ENCODE results near the gene DQX1. TPM values are rescaled to one million over a fixed set of nuclear protein-coding genes. Genes with fewer than 3 reads are reported as not detected.
"Not testable (repeated sequence)": the region's sequence is repeated elsewhere in the genome, so short reads cannot be mapped to it uniquely, and the experiment has no call there.

Gene DQX1
- total RNA-seq, 1 experiment from 2014 or later, result 1.3 TPM

GRCh38 chr2:74566076-74566753 is 40.2 kb upstream of the DQX1 start:
- Histone ChIP-seq H2AFZ (no peak overlapping the region), H3K27me3 (ENCODE audit: insufficient read depth, low read depth) (no peaks in the 10 kb centered on the region), H3K9me3 (ENCODE audit: insufficient read depth, low read depth) (no peaks in the 10 kb centered on the region), H3K27ac (no peak overlapping the region), H3K79me2 (ENCODE audit: low read depth) (no peaks in the 10 kb centered on the region), H3K4me3 (no peak overlapping the region), H3K4me1 (replicated peaks; ENCODE audit: insufficient read depth) (peaks cover 18% of the 10 kb centered on the region), H4K20me1 (ENCODE audit: insufficient read depth) (no peaks in the 10 kb centered on the region), H3F3A (ENCODE audit: insufficient read depth, low read depth) (peaks cover 5% of the 10 kb centered on the region; the same call in 1 of the 2 replicates), H3K4me2 (no peak overlapping the region), H3K9me2 (ENCODE audit: insufficient read depth) (no peaks in the 10 kb centered on the region), H3K36me3 (ENCODE audit: low read depth) (no peaks in the 10 kb centered on the region)
- ChIA-PET CTCF (no interaction called here), POLR2A (ENCODE audit: unreplicated experiment) (no interaction called here)
- TF ChIP-seq EZH2 (IDR thresholded peaks at IDR 0.05; ENCODE audit: low read depth) (no peak), CTCF (conservative IDR thresholded peaks at IDR 0.05) (no peak)
- BruUV-seq (replicated peaks), result no TSS peak
- DNase-seq, result no peak
- intact Hi-C loops (cut with micrococcal nuclease; ENCODE audit: unreplicated experiment), result no loop called here

GRCh38 chr2:74564222-74564621 is 38.2 kb upstream of the DQX1 start:
- Histone ChIP-seq H2AFZ (no peak overlapping the region), H3K9me3 (ENCODE audit: insufficient read depth, low read depth) (no peaks in the 10 kb centered on the region), H3K4me2 (no peak overlapping the region), H3K4me1 (replicated peaks; ENCODE audit: insufficient read depth) (peaks cover 18% of the 10 kb centered on the region), H3K9me2 (ENCODE audit: insufficient read depth) (no peaks in the 10 kb centered on the region), H4K20me1 (ENCODE audit: insufficient read depth) (no peaks in the 10 kb centered on the region), H3K4me3 (no peak overlapping the region), H3K27ac (no peak overlapping the region), H3K27me3 (ENCODE audit: insufficient read depth, low read depth) (no peaks in the 10 kb centered on the region), H3F3A (ENCODE audit: insufficient read depth, low read depth) (peaks cover 8% of the 10 kb centered on the region; the same call in 1 of the 2 replicates), H3K79me2 (ENCODE audit: low read depth) (no peaks in the 10 kb centered on the region), H3K36me3 (ENCODE audit: low read depth) (no peaks in the 10 kb centered on the region)
- no peak for DNase-seq
- no peak for TF ChIP-seq CTCF (conservative IDR thresholded peaks at IDR 0.05)
- TF ChIP-seq EZH2 (IDR thresholded peaks at IDR 0.05; ENCODE audit: low read depth), result no peak
- intact Hi-C loops (cut with micrococcal nuclease; ENCODE audit: unreplicated experiment), result no loop called here
- no TSS peak for BruUV-seq (replicated peaks)
- POLR2A ChIA-PET (ENCODE audit: unreplicated experiment), result interaction anchor here (0.6 to 0.7 kb wide), 2 partner anchors 21 to 887 kb away, joined by 3 to 8 read pairs; no protein-coding TSS in a partner anchor
- CTCF ChIA-PET, result no interaction called here

DNA sequence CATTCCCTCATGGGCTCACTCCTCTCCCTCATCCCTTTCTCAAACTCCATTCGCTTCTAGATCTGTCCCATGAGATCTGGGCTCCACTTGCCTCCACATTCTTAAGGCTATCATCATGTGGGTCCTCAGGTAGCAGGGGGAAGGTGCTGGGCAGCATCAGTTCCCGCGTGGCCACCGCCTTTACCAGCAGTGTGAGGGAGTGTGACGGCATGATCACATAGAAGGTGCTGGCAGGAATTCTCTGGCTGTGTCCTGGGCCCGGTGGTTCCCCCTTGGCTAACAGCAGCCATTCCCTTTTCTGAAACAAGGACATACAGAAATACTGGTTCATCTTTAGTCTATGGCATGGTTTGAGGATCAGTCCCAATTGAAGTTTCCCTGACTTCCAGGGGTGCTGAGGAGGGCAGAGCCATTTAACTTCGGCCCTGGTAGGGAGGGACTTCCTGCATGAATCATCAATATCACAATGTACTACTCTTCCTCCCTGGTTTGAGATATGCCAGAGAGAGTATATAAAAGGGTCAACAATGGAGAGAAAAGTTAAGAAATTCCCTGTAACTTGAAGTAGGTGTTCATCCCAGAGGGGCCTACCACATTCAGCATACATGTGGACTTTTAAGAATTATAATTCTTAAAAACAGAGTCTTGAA is 36.2 kb upstream of the DQX1 start:
- H3K4me1 ChIP-seq (replicated peaks; ENCODE audit: insufficient read depth), result peaks cover 2% of the 10 kb centered on the region
- intact Hi-C loops (cut with micrococcal nuclease; ENCODE audit: unreplicated experiment), result no loop called here
- ChIA-PET POLR2A (ENCODE audit: unreplicated experiment) (no interaction called here), CTCF (interaction anchor here (0.5 kb wide), 1 partner anchor 45 kb away, joined by 6 read pairs; no protein-coding TSS in a partner anchor)
- no peaks in the 10 kb centered on the region for H3K9me3 ChIP-seq (ENCODE audit: insufficient read depth, low read depth)
- DNase-seq, result no peak
- no peaks in the 10 kb centered on the region for H3K79me2 ChIP-seq (ENCODE audit: low read depth)
- TF ChIP-seq CTCF (conservative IDR thresholded peaks at IDR 0.05), result no peak
- no peak for TF ChIP-seq EZH2 (IDR thresholded peaks at IDR 0.05; ENCODE audit: low read depth)
- H3K4me3 ChIP-seq, result no peak overlapping the region
- no peak overlapping the region for H3K4me2 ChIP-seq
- H2AFZ ChIP-seq, result no peak overlapping the region
- BruUV-seq (replicated peaks), result no TSS peak
- H4K20me1 ChIP-seq (ENCODE audit: insufficient read depth), result no peaks in the 10 kb centered on the region
- no peaks in the 10 kb centered on the region for H3K27me3 ChIP-seq (ENCODE audit: insufficient read depth, low read depth)
- no peak overlapping the region for H3K27ac ChIP-seq
- H3F3A ChIP-seq (ENCODE audit: insufficient read depth, low read depth), result peaks cover 22% of the 10 kb centered on the region; the same call in 1 of the 2 replicates
- no peaks in the 10 kb centered on the region for H3K36me3 ChIP-seq (ENCODE audit: low read depth)
- H3K9me2 ChIP-seq (ENCODE audit: insufficient read depth), result no peaks in the 10 kb centered on the region

DNA sequence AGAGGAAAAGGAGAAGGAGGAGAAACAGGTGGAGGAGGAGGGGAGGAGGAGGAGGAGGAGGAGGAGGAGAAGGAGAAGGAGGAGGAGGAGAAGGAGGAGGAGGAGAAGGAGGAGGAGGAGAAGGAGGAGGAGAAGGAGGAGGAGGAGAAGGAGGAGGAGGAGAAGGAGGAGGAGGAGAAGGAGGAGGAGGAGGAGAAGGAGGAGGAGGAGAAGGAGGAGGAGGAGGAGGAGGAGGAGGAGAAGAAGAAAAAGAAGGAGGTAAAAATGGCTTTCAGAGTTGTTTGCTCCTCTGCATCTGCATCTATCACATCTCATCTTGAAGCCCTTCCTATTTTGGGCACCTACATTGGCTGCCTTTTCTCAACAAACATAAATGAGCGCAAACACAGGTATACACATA is 35.0 kb upstream of the DQX1 start:
- H3K9me3 ChIP-seq (ENCODE audit: insufficient read depth, low read depth); BruUV-seq (replicated peaks); H3K4me3 ChIP-seq; H3K27ac ChIP-seq; H3K4me1 ChIP-seq (replicated peaks; ENCODE audit: insufficient read depth); H3K27me3 ChIP-seq (ENCODE audit: insufficient read depth, low read depth); H4K20me1 ChIP-seq (ENCODE audit: insufficient read depth); CTCF ChIA-PET; H3K9me2 ChIP-seq (ENCODE audit: insufficient read depth); DNase-seq; POLR2A ChIA-PET (ENCODE audit: unreplicated experiment); intact Hi-C loops (cut with micrococcal nuclease; ENCODE audit: unreplicated experiment); H3K4me2 ChIP-seq; H3K36me3 ChIP-seq (ENCODE audit: low read depth); H2AFZ ChIP-seq; H3K79me2 ChIP-seq (ENCODE audit: low read depth): not testable (repeated sequence)
- peaks cover 22% of the 10 kb centered on the region; the same call in 1 of the 2 replicates for H3F3A ChIP-seq (ENCODE audit: insufficient read depth, low read depth)

Measured in PC-9 (cell line).